GM18870 (cell line): ENCODE results near the gene MAX.
"Not testable (repeated sequence)": the region's sequence is repeated elsewhere in the genome, so short reads cannot be mapped to it uniquely, and the experiment has no call there.

Source experiments
- ATAC-seq: cut with Tn5 transposase; IDR thresholded peaks from one replicate; pipeline ENCODE4 v1.9.1; 2021; ENCODE audit warnings: moderate library complexity; ENCODE audit not compliant: unreplicated experiment

MAX gene

GRCh38 chr14:65106316-65106715, 4.0 kb upstream of the MAX start:
- no peak for ATAC-seq

GRCh38 chr14:65104791-65105190, 2.5 kb upstream of the MAX start:
- no peak for ATAC-seq

GRCh38 chr14:65103150-65103760, 938 bp upstream of the MAX start:
- ATAC-seq, result no peak

DNA sequence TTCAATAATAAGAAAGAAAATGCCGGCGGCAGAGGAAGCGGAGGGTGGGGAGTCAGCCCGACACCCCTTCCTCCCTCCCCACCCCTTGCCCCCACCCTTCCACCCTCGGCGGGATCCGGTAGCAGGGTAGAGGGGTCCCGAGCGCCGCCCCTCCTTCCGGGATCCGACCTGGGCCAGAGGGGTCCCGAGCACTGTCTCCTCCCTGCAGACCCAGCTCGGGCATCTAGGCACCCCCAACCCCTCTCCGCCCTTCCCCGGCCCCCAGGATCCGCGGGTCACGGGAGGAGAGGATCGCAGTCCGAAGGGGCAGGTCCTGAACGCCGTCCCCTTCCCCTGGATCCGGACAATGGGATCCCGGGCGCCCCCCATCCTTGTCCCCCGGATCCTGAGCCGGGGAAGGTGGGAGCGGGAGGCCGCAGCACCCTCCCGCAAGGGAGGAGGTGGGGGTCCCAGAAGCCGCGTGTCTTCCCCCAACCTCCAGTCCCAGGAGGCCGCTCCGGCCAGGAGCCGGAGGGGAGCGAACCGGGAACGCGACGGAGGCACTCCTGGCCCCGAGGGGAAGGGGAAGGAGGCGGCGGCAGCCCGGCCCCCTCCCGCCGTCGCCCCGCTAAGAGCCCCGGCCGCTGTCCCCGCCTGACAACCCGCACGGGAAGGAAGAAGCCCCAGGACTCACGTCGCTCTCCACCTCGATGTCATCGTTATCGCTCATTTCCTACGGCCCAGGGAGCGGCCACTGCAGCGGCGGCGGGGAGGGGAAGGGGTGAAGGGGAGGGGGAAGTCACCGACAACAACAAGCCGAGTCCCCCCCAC, 481 bp downstream of the MAX start:
- ATAC-seq, result no peak

GRCh38 chr14:65100922-65101541, 1.3 kb downstream of the MAX start:
- ATAC-seq, result no peak

GRCh38 chr14:65098586-65098985, 3.7 kb downstream of the MAX start:
- ATAC-seq, result no peak

- ATAC-seq, result no peak
Observed at GRCh38 chr14:65096323-65097089, 5.8 kb downstream of the MAX start.

DNA sequence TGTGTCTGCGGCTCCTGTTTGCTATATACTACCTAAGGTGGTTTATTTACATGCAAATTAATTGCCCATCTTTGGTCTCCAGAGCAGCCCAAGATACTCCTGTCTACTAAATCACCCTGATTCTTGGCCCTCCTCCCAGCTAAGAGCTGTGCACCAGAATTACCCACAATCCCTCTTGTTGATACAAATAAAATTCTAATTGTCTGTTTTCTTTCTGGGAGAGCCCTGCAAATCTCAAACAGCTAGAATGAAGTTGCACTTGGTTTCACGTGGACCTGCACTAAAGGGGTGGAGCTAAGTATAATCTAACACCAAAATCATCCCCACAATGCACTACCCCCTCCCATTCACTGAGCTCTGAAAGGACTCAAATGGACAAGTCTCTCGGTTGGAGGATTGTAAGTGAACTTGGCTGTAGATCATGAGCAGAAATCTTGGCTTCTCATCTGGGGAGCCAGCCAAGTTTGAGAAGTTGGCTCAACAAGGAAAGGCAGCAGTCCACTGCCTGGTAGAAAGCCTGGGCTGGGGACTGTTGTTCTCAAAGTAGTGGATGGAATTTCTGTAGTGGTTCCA, 6.6 kb downstream of the MAX start:
- ATAC-seq, result no peak

DNA sequence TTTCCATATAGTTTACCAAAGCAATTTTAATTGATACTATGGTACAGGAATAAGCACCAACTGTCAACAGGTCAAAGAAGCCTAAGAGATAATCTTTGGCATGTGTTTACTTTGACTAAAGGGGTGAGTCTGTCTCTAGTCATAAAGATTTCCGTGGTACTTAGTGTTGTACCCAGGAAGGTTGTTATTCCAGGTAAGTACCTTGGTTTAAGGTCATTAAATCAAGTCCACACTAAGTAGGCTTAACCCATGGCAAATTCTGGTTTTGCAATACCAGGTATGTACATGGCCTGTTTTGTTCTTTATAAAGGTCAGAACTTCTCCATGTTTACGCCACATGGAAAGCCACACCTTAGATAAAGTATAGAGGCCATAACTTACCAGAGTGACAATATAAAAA, 10.0 kb downstream of the MAX start:
- ATAC-seq, result no peak

DNA sequence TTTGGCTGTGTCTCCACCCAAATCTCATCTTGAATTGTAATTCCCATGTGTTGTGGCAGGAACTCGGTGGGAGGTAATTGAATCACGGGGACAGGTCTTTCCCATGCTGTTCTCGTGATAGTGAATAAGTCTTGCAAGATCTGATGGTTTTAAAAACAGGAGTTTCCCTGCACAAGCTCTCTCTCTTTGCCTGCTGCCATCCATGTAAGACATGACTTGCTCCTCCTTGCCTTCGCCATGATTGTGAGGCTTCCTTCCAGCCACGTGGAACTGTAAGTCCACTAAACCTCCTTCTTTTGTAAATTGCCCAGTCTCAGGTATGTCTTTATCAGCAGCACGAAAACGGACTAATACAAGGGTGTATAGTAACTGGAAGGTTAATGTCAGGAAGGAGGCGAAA, 14.5 kb downstream of the MAX start:
- ATAC-seq, result not testable (repeated sequence)

DNA sequence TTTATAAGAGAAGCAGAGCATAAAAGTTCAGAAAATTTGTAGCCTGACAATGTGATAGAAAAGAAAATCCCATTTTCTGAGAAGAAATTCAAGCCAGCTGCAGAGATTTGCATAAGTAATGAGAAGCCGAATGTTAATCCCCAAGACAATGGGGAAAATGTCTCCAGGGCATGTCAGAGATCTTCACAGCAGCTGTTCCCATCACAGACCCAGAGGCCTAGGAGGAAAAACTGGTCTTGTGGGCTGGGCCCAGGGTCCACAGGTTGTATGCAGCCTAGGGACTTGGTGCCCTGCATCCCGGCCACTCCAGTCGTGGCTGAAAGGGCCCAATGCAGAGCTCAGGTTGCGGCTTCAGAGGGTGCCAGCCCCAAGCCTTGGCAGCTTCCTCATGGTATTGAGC, 15.6 kb downstream of the MAX start:
- ATAC-seq, result not testable (repeated sequence)

DNA sequence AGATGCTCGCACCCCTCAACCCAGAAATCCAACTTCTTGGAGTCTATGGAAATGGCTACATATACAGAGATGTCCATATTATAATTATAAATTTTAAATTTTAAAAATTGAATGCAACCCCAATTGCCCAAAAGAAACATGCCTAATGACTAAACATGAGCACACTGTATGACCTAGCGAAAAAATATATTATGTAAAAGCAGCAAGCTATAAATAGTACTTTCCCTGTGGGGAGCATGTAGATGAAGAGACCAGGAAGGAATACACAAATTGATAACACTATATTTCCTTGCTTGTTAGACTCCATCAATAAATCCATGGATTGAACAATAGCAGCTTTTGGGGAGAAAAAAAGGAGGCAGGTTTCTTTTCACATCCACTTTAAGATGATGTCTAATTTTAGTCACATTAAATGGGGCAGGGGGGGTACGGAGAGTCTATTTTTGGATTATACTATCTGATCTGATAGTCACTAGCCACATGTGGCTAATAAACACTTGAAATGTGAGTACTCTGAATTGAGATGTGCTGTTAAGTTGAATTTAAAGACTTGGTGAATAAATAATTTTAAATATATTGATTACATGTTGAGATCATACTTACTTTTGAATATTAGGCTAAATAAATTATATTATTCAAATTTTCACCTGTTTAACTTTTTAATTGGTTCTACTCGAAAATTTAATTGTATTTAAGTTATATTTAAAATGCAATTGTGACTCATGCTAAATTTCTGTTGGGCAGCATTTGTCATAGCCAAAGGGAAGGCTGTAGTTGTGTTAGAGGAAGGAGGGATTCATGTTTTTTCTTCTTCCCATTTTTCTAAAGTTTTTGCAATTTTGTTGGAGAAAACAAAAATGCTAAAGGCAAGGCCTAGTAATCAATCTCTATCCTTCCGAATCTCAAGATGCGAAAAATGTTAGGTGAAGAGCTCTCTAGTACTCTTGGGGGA, 17.5 kb downstream of the MAX start:
- no peak for ATAC-seq

DNA sequence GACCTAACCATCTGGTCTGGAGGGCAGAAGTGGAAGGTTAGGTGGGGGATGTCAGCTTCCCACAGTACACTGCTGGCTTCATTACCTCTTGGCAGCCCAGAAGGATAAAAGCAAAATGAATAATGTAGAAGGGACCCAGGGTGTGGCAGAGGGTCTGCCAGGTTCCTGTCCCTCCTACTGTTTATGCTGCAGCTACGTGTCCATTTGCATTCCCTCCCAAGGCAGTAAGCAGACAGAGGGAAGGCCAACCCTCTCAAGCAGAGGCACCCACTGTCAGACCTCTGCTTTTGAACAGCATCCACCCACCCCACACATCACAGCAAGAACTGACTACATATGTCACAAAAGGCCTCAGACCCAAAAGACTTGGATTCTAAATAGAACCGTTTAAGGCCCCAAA, 19.4 kb downstream of the MAX start:
- ATAC-seq, result no peak

GRCh38 chr14:65080960-65081747, 21.2 kb downstream of the MAX start:
- no peak for ATAC-seq

DNA sequence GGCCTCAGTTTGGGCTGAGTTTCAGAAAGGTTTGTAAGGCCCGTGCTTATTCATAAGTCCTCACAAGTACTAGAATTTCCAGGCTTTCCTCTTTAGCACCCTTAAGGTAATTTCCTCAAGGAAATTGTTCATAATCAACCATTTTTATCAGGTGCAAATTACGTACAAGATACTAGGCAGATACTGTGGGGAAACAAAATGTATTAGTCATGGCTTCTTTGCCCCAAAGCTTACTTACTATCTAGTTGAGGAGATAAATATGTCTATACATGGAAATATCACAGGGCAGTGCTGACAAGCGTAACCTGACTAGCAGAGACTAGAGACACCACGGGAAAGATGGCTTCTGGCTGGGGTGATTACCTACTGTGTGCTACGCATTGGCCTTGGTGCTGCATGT, 22.5 kb downstream of the MAX start:
- ATAC-seq, result no peak

DNA sequence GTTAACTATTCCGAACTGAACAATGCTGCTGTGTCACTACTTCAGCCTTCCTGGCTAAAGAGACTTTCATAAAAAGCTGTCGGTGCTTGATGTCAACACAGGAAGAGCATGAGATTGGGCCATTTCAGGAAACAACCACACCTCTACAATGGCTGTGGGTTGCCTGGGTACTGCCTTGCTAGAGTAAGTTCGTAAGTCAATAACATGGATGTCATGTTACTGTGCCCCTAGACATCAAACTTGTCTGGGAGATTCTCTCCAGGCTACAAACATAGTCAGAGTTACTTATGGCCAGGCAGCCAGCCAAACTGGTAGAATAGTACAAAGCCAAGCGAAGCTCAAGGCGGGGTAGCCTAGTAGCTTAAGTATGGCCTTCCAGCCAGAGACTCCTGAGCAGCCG, 23.1 kb downstream of the MAX start:
- ATAC-seq, result no peak

DNA sequence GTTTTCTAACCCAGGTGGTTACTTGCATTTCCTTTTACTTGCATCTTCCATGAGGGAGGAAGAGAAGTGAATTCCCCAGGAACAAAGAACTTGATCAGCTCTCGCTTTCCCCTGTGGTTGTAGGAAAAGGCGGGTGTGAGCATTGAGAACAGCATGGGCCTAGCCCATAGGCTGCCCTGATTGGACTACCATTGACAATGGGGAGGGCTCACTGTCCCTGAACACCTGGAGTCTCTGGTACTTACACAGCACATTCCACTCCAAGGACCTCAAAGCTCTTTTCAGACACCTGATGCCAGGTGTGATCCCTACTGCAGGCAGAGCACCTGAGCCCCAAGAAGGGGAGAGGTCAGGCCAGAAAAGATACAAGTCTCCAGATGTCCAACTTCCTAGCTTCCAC, 25.0 kb downstream of the MAX start:
- no peak for ATAC-seq

DNA sequence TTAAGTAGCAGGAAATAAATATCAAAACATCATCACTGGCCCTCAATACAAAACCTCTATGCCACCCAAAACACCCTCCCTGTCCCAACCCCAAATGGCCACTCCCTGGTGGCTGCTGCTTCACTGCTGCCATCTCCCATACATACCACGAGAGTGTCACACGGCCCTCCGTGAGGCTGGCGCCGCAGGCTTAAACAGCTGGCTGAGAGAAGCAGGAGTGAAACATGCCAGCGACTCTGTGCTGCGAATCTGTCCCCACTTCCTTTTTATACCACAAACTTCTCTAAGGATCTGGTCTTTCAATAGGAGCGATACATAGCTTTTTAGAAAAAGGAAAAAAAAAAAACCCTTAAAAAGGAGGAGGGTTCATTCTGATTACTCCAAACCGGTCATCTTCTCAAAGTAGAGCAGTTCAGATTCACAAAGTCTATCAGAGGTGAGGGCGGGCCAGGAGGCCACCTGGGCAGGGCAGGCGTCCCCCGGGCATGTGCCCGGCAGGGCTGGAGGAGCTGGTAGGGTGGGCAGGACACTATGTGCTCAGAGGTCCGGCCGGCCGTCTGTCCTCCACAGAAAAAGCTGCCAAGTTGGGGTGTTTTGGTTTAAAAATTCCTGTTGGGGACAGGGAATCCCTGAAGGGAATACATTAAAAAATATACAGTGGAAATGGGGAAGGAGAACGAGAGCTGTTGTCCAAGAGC, 26.5 kb downstream of the MAX start:
- no peak for ATAC-seq
